Heart left ventricle (tissue), 16 donors: Measurements from ENCODE around the gene GSG1L. TPM values are rescaled to one million over a fixed set of nuclear protein-coding genes. Genes with fewer than 3 reads are reported as not detected.

Experiments
- ATAC-seq, 4 donors: fragments of 200-7000 bp; cut with Tn5 transposase; one replicate each; pipeline ENCODE4 v1.9.1; 2020 to 2022; ENCODE audit warnings: moderate library complexity in 4 of 4, mild to moderate bottlenecking in 3 of 4, moderate number of reproducible peaks in 1 of 4
- DNase-seq, 5 donors: peaks; one replicate each; pipeline ENCODE4 v3.0.0-alpha.2; 2020
- H3K27ac ChIP-seq, 12 donors: fragments of 200-600 bp; sonication (generic) in 4 of 12; one replicate each; pipeline versions ENCODE4 v1.5.0 to v1.8.0; 2016 to 2022; ENCODE audit warnings: mild to moderate bottlenecking in 2 of 12
- H3K27me3 ChIP-seq, 9 donors: fragments of 200-600 bp; sonication (generic) in 2 of 9; one replicate each; pipeline versions ENCODE4 v1.5.1 to v1.8.0; 2016 to 2022; ENCODE audit warnings: mild to moderate bottlenecking in 3 of 9
- H3K36me3 ChIP-seq, 9 donors: fragments of 200-600 bp; sonication (generic) in 2 of 9; one replicate each; pipeline versions ENCODE4 v1.5.0 to v1.8.0; 2018 to 2022; ENCODE audit warnings: mild to moderate bottlenecking in 2 of 9
- H3K4me1 ChIP-seq, 12 donors: fragments of 200-600 bp; sonication (generic) in 4 of 12; one replicate each; pipeline versions ENCODE4 v1.5.0 to v1.8.0; 2016 to 2022; ENCODE audit warnings: mild to moderate bottlenecking in 3 of 12
- H3K4me3 ChIP-seq, 12 donors: fragments of 200-600 bp; sonication (generic) in 4 of 12; one replicate each; pipeline versions ENCODE4 v1.5.0 to v1.8.0; 2017 to 2022; ENCODE audit warnings: mild to moderate bottlenecking in 9 of 12, moderate library complexity in 4 of 12
- H3K9me3 ChIP-seq, 12 donors: fragments of 200-600 bp; sonication (generic) in 4 of 12; one replicate each; pipeline versions ENCODE4 v1.5.0 to v1.8.0; 2016 to 2022; ENCODE audit warnings: mild to moderate bottlenecking in 1 of 12
- POLR2A ChIP-seq, 2 donors: fragments of 450-650 bp; IDR thresholded peaks; one replicate each; pipeline ENCODE4 v1.6.1; 2017; ENCODE audit warnings: antibody characterized with exemption in 2 of 2, mild to moderate bottlenecking in 2 of 2, moderate library complexity in 2 of 2
- WGBS, 4 donors: extraction: QIAGEN DNeasy Blood & Tissue Kit in 2 of 4; methylation state at CpG; one replicate each; pipeline versions ENCODE4 v1.1.5 to v1.1.7; 2013 to 2018; 5-methylcytosine and 5-hydroxymethylcytosine counted together
- intact Hi-C, 10 donors: fragments of 100-400 bp; cut with DNase I; formaldehyde crosslinking; loops; one replicate each; pipeline versions ENCODE4 v1.11.1 to v1.14.2; 2022
- polyA plus RNA-seq, 2 donors: library from polyadenylated mRNA; stranded (reverse); fragments of 200-250 nt; gene quantifications; one replicate each; pipeline ENCODE4 v1.2.3, GENCODE V29; 2013
- total RNA-seq, 9 donors: library from RNA; depleted of rRNA in 2 of 9; stranded (reverse); fragments of >200 nt in 2 of 9; fragmentation: NEBNext Ultra II Directional in 3 of 9; extraction: Animal tissue kit (Norgen Biotek cat#: 25700) in 3 of 9; gene quantifications; one replicate each; pipeline versions ENCODE4 v1.1.0 to v1.2.4, GENCODE V29; 2016 to 2023
- TF ChIP-seq, protein P1 (sequence below), 12 donors: fragments of 200-600 bp; sonication (generic) in 4 of 12; IDR thresholded peaks; one replicate each; pipeline versions ENCODE4 v1.5.0 to v1.8.0; 2018 to 2022; ENCODE audit warnings: antibody characterized with exemption in 12 of 12, mild to moderate bottlenecking in 5 of 12
- donor health status: ischemic (EF 13 %, LVEDD 7.1; RV severe dilation, severe dysfunction).
- donor health status: healthy with polysubstance abuse.
- donor health status: DM: no; HTN: yes; CAD: no.
- donor health status: DM: no; HTN: no; CAD: no.
- donor health status: ischemic (EF 25% LVEDD 6.9; RV normal size, moderate dysfunction).
- donor health status: ischemic (EF 25% LVEDD 5.7; RV mildly dilated, moderate dysfunction).
- donor health status: healthy.
- donor health status: DM: yes; HTN: yes; CAD: no.
- donor health status: ischemic (EF 35%, LVEDD 5.7; RV mildly dilated, moderate dysfunction).
- donor health status: nonischemic (EF 11% LVEDD 7.7; RV severe dilation, severe dysfunction).
- donor health status: DM: yes; HTN: yes; CAD: no.
- donor health status: PGD.
- donor health status: ischemic (EF 29% LVEDD 5.4; RV normal size, mild dysfunction).
- donor health status: nonischemic (EF 23%, LVEDD 6.1; RV moderate dilation, normal function).

Gene GSG1L
- total and polyA plus RNA-seq, 11 donors: 0.11 to 8.7 (median 1.8) TPM; not detected in 4

DNA sequence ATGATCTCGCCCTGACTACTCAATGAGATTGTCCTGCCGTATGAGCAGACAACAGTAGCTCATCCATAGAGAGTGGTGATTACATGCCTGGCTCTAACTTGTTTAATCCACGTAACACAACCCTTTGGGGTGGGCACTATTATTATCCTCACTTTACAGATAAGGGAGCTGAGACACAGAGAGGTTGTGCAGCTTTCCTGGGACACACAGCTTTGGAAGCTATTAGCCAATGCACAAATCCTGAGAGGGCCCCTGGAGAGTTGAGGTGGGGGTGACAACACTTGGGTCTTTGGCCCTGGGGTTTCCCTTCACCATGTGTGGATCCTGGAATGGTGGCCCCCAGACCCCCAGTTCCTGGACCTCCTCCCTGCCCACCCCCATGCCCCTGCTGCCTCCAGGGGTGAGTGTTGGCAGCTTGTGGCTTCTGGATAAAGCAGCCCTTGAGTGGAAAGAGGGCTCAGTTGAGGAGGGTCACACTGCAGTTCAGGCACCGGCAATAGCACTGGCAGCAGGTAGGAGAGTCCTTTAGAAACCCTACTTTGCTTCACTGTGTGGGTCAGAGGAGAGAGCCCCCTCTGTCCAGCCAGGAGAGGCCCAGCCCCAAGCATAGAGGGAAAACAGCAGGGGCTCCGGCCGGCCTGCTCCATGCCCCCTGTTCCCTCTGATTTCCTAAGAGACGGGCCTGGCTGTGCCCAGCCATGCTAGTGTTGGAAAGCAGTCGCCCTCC lies 282.9 kb downstream of the GSG1L start:
- peak in 1 of 4 donors; percentile 7 for ATAC-seq
- WGBS, 4 donors: 75 to 87% (median 80%) methylated on average over 6 to 8 of the region's 8 CpGs

GRCh38 chr16:27779641-27780164 lies 283.8 kb downstream of the GSG1L start:
- TF ChIP-seq POLR2A (IDR thresholded peaks at IDR 0.05): no peak
- TF ChIP-seq, protein P1, sequence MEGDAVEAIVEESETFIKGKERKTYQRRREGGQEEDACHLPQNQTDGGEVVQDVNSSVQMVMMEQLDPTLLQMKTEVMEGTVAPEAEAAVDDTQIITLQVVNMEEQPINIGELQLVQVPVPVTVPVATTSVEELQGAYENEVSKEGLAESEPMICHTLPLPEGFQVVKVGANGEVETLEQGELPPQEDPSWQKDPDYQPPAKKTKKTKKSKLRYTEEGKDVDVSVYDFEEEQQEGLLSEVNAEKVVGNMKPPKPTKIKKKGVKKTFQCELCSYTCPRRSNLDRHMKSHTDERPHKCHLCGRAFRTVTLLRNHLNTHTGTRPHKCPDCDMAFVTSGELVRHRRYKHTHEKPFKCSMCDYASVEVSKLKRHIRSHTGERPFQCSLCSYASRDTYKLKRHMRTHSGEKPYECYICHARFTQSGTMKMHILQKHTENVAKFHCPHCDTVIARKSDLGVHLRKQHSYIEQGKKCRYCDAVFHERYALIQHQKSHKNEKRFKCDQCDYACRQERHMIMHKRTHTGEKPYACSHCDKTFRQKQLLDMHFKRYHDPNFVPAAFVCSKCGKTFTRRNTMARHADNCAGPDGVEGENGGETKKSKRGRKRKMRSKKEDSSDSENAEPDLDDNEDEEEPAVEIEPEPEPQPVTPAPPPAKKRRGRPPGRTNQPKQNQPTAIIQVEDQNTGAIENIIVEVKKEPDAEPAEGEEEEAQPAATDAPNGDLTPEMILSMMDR (IDR thresholded peaks at IDR 0.05): peak in 2 of 12 donors; percentile 22 to 25
- H3K27me3 ChIP-seq: peaks cover 0 to 10% (median 0%) of the 10 kb centered on the region in 9 donors
- WGBS, 4 donors: 79 to 86% (median 81%) methylated on average over 22 to 23 of the region's 23 CpGs
- H3K36me3 ChIP-seq: peaks cover 0 to 24% (median 3%) of the 10 kb centered on the region in 9 donors
- no peaks in the 10 kb centered on the region for H3K9me3 ChIP-seq
- intact Hi-C loops: no loop called here
- no peaks in the 10 kb centered on the region for H3K4me1 ChIP-seq
- H3K27ac ChIP-seq: no peak overlapping the region
- ATAC-seq (no peak), DNase-seq (no peak)
- no peak overlapping the region for H3K4me3 ChIP-seq

More for the DNA sequence above, 282.9 kb downstream of the GSG1L start:
- H3K4me1 ChIP-seq: no peaks in the 10 kb centered on the region
- peaks cover 0 to 21% (median 3%) of the 10 kb centered on the region in 9 donors for H3K36me3 ChIP-seq
- intact Hi-C loops: no loop called here
- no peak for TF ChIP-seq POLR2A (IDR thresholded peaks at IDR 0.05)
- TF ChIP-seq, protein P1 (IDR thresholded peaks at IDR 0.05): no peak
- H3K27ac ChIP-seq: no peak overlapping the region
- H3K4me3 ChIP-seq: no peak overlapping the region
- DNase-seq: no peak
- no peaks in the 10 kb centered on the region for H3K9me3 ChIP-seq
- peaks cover 0 to 11% (median 0%) of the 10 kb centered on the region in 9 donors for H3K27me3 ChIP-seq

- DNase-seq (no peak), ATAC-seq (peak in 1 of 4 donors; percentile 18)
- Histone ChIP-seq H3K36me3 (peaks cover 0 to 30% (median 3%) of the 10 kb centered on the region in 9 donors), H3K27ac (no peak overlapping the region), H3K4me1 (no peaks in the 10 kb centered on the region), H3K27me3 (peaks cover 0 to 4% (median 0%) of the 10 kb centered on the region in 9 donors), H3K9me3 (no peaks in the 10 kb centered on the region), H3K4me3 (no peak overlapping the region)
- intact Hi-C loops: no loop called here
- 72 to 79% (median 78%) methylated on average over 6 to 10 of the region's 10 CpGs for WGBS, 4 donors
- TF ChIP-seq, protein P1 (IDR thresholded peaks at IDR 0.05): no peak
- no peak for TF ChIP-seq POLR2A (IDR thresholded peaks at IDR 0.05)
These were observed 284.5 kb downstream of the GSG1L start for GRCh38 chr16:27778926-27779570.
